SH-SY5Y (cell line): ENCODE measurements around the gene ENDOU.

Source experiments
- GATA2 ChIP-seq: IDR thresholded peaks from 2 replicates; pipeline ENCODE4 v1.6.1; 2011; ENCODE audit warnings: mild to moderate bottlenecking, low read depth, low read length
- GATA3 ChIP-seq: IDR thresholded peaks from 2 replicates; pipeline ENCODE4 v1.6.1; 2011; ENCODE audit warnings: low read depth, mild to moderate bottlenecking, low read length, moderate library complexity

The ENDOU gene

GRCh38 chr12:47751561-47751960 is 26.3 kb upstream of the ENDOU start:
- no peak for TF ChIP-seq GATA2
- no peak for TF ChIP-seq GATA3

GRCh38 chr12:47750916-47751470 is 25.7 kb upstream of the ENDOU start:
- TF ChIP-seq GATA2 (no peak), GATA3 (no peak)

GRCh38 chr12:47750229-47750798 is 25.0 kb upstream of the ENDOU start:
- TF ChIP-seq GATA3 = no peak
- TF ChIP-seq GATA2 = no peak

GRCh38 chr12:47748899-47749298 is 23.6 kb upstream of the ENDOU start:
- TF ChIP-seq GATA2 = no peak

- TF ChIP-seq GATA2 (no peak), GATA3 (no peak)
Observed at GRCh38 chr12:47748507-47748828, 23.2 kb upstream of the ENDOU start.

- TF ChIP-seq GATA3 = no peak
- no peak for TF ChIP-seq GATA2
Observed at GRCh38 chr12:47747596-47748506, 22.6 kb upstream of the ENDOU start.

GRCh38 chr12:47747126-47747525 is 21.8 kb upstream of the ENDOU start:
- TF ChIP-seq GATA2 = no peak
- TF ChIP-seq GATA3 = no peak

GRCh38 chr12:47746523-47746922 is 21.2 kb upstream of the ENDOU start:
- TF ChIP-seq GATA3 (no peak), GATA2 (no peak)

GRCh38 chr12:47746073-47746472 is 20.8 kb upstream of the ENDOU start:
- TF ChIP-seq GATA2 (no peak), GATA3 (no peak)

- TF ChIP-seq GATA3 (no peak), GATA2 (no peak)
Observed at GRCh38 chr12:47745485-47746041, 20.3 kb upstream of the ENDOU start.

GRCh38 chr12:47744778-47745436 is 19.6 kb upstream of the ENDOU start:
- TF ChIP-seq GATA3 (no peak), GATA2 (no peak)

GRCh38 chr12:47744005-47744651 is 18.8 kb upstream of the ENDOU start:
- TF ChIP-seq GATA2 (no peak), GATA3 (no peak)

- no peak for TF ChIP-seq GATA2
- no peak for TF ChIP-seq GATA3
Observed at GRCh38 chr12:47743311-47743860, 18.1 kb upstream of the ENDOU start.
